Trophoblast cell (in vitro differentiated cells and primary cell): ENCODE results near the gene RPS6KA4. TPM values are rescaled to one million over a fixed set of nuclear protein-coding genes. Genes with fewer than 3 reads are reported as not detected.

ENCODE experiments used
- DNase-seq, 2 donors: peaks; one replicate each; pipeline ENCODE4 v3.0.0-alpha.2; 2016
- H2AFZ ChIP-seq: 2 replicates; pipeline ENCODE4 v1.6.1; 2013; ENCODE audit warnings: low read length, moderate library complexity, mild to moderate bottlenecking; ENCODE audit not compliant: insufficient read depth, poor library complexity
- H2AK5ac ChIP-seq: 2 replicates; pipeline ENCODE4 v1.6.1; 2013; ENCODE audit warnings: mild to moderate bottlenecking, low read length
- H2BK120ac ChIP-seq: 2 replicates; pipeline ENCODE4 v1.6.1; 2013; ENCODE audit warnings: low read length, mild to moderate bottlenecking, moderate library complexity; ENCODE audit not compliant: insufficient read depth, poor library complexity
- H2BK12ac ChIP-seq: 2 replicates; pipeline ENCODE4 v1.6.1; 2013; ENCODE audit warnings: mild to moderate bottlenecking, low read length, moderate library complexity
- H2BK5ac ChIP-seq: 2 replicates; pipeline ENCODE4 v1.6.1; 2013; ENCODE audit warnings: low read length, low read depth, moderate library complexity, mild to moderate bottlenecking; ENCODE audit not compliant: poor library complexity
- H3K14ac ChIP-seq: 2 replicates; pipeline ENCODE4 v1.6.1; 2013; ENCODE audit warnings: mild to moderate bottlenecking, low read length
- H3K18ac ChIP-seq: 2 replicates; pipeline ENCODE4 v1.6.1; 2013; ENCODE audit warnings: mild to moderate bottlenecking, low read length
- H3K23ac ChIP-seq: 2 replicates; pipeline ENCODE4 v1.6.1; 2013; ENCODE audit warnings: low read length
- H3K27ac ChIP-seq: 2 replicates; pipeline ENCODE4 v1.5.1; 2013; ENCODE audit warnings: low read depth, mild to moderate bottlenecking, inconsistent platforms, low read length, moderate library complexity
- H3K27me3 ChIP-seq: 2 replicates; pipeline ENCODE4 v1.6.1; 2013; ENCODE audit warnings: inconsistent platforms, mild to moderate bottlenecking, low read length, moderate library complexity; ENCODE audit not compliant: insufficient read depth
- H3K36me3 ChIP-seq, 2 experiments: 1 replicate in 1 of 2; 2 replicates in 1 of 2; pipeline ENCODE4 v1.6.1; 2013; ENCODE audit warnings: low read length in 2 of 2, mild to moderate bottlenecking in 2 of 2, moderate library complexity in 1 of 2; ENCODE audit not compliant: insufficient read depth in 2 of 2, control insufficient read depth in 1 of 2
- H3K4ac ChIP-seq: 2 replicates; pipeline ENCODE4 v1.6.1; 2013; ENCODE audit warnings: low read depth, mild to moderate bottlenecking, low read length, moderate library complexity
- H3K4me1 ChIP-seq, 2 experiments: 1 replicate in 1 of 2; 2 replicates in 1 of 2; pipeline ENCODE4 v1.6.1; 2013; ENCODE audit warnings: low read length in 2 of 2, mild to moderate bottlenecking in 2 of 2, moderate library complexity in 1 of 2; ENCODE audit not compliant: insufficient read depth in 2 of 2, control insufficient read depth in 1 of 2
- H3K4me2 ChIP-seq: 2 replicates; pipeline ENCODE4 v1.6.1; 2013; ENCODE audit warnings: inconsistent platforms, mild to moderate bottlenecking, low read length, moderate library complexity
- H3K4me3 ChIP-seq: 2 replicates; pipeline ENCODE4 v1.5.1; 2013; ENCODE audit warnings: mild to moderate bottlenecking, low read depth, low read length, inconsistent platforms
- H3K79me1 ChIP-seq: one replicate; pipeline ENCODE4 v1.6.1; 2013; ENCODE audit warnings: low read length
- H3K79me2 ChIP-seq: 2 replicates; pipeline ENCODE4 v1.6.1; 2013; ENCODE audit warnings: low read length, mild to moderate bottlenecking; ENCODE audit not compliant: control insufficient read depth, insufficient read depth, poor library complexity
- H3K9ac ChIP-seq: 2 replicates; pipeline ENCODE4 v1.6.1; 2013; ENCODE audit warnings: mild to moderate bottlenecking, low read length
- H3K9me3 ChIP-seq: 2 replicates; pipeline ENCODE4 v1.6.1; 2013; ENCODE audit warnings: low read depth, mild to moderate bottlenecking, control low read depth, inconsistent platforms, low read length; ENCODE audit not compliant: insufficient read depth
- H4K12ac ChIP-seq: 2 replicates; pipeline ENCODE4 v1.6.1; 2013; ENCODE audit warnings: low read depth, mild to moderate bottlenecking, low read length, moderate library complexity
- H4K8ac ChIP-seq: 2 replicates; pipeline ENCODE4 v1.6.1; 2013; ENCODE audit warnings: low read depth, mild to moderate bottlenecking, low read length, moderate library complexity
- H4K91ac ChIP-seq: one replicate; pipeline ENCODE4 v1.6.1; 2013; ENCODE audit warnings: low read depth, mild to moderate bottlenecking, low read length, moderate library complexity
- WGBS: extraction: QIAGEN DNeasy Blood & Tissue Kit; methylation state at CpG from one replicate; pipeline ENCODE4 v1.1.7; 2013; ENCODE audit warnings: missing lambda C conversion rate; ENCODE audit not compliant: insufficient read length, insufficient coverage; ENCODE audit errors: extremely low coverage; 5-methylcytosine and 5-hydroxymethylcytosine counted together
- polyA plus RNA-seq: library from polyadenylated mRNA; stranded (reverse); fragments of 200-250 nt; gene quantifications from 2 replicates; pipeline ENCODE4 v1.2.3, GENCODE V29; 2013

RPS6KA4 gene
- 23.3 and 25.4 TPM in 2 replicates for polyA plus RNA-seq

- Histone ChIP-seq H3K23ac (no peak within 1 kb of the TSS), H2AFZ (peak within 1 kb of the TSS; percentile 89), H4K12ac (peak within 1 kb of the TSS; percentile 90), H4K8ac (peak within 1 kb of the TSS; percentile 92), H3K27ac (peak within 1 kb of the TSS; percentile 82), H3K36me3 (peaks cover 27 to 33% of the 10 kb centered on the region in 2 experiments), H2BK5ac (peak within 1 kb of the TSS; percentile 89), H3K9me3 (peaks cover 3% of the 10 kb centered on the region), H3K14ac (peak within 1 kb of the TSS; percentile 99), H3K79me2 (peaks cover 11% of the 10 kb centered on the region), H2BK12ac (peak within 1 kb of the TSS; percentile 31), H3K4me2 (peak within 1 kb of the TSS; percentile 90), H3K27me3 (no peaks in the 10 kb centered on the region), H3K9ac (peak within 1 kb of the TSS; percentile 96), H2AK5ac (peak within 1 kb of the TSS; percentile 96), H3K4me1 (peaks cover 37 to 41% of the 10 kb centered on the region in 2 experiments), H3K4me3 (peak within 1 kb of the TSS; percentile 93), H3K4ac (peak within 1 kb of the TSS; percentile 96), H4K91ac (peak within 1 kb of the TSS; percentile 98), H3K79me1 (peaks cover 29% of the 10 kb centered on the region), H3K18ac (peak within 1 kb of the TSS; percentile 89), H2BK120ac (peak within 1 kb of the TSS; percentile 87)
- no CpG with 5 or more reads among the region's 70 CpGs for WGBS
- peak; percentile 88 to 91 for DNase-seq
Observed at GRCh38 chr11:64358907-64359711, at the start of gene RPS6KA4. Gene RPS6KA4, plus strand, starts transcription at chr11:64359162. Its CDS starts 74 bp downstream, at chr11:64359236.

GRCh38 chr11:64312947-64313346 is 46.0 kb upstream of the RPS6KA4 start:
- H4K91ac ChIP-seq: no peak overlapping the region
- H3K9me3 ChIP-seq: peaks cover 2% of the 10 kb centered on the region
- no peak overlapping the region for H2AK5ac ChIP-seq
- no peak overlapping the region for H3K18ac ChIP-seq
- no peak for DNase-seq
- no peak overlapping the region for H3K4me2 ChIP-seq
- H2BK5ac ChIP-seq: no peak overlapping the region
- H3K27me3 ChIP-seq: no peaks in the 10 kb centered on the region
- no peak overlapping the region for H3K14ac ChIP-seq
- no peak overlapping the region for H2BK120ac ChIP-seq
- H2BK12ac ChIP-seq: no peak overlapping the region
- no peak overlapping the region for H3K4me3 ChIP-seq
- no peak overlapping the region for H3K4ac ChIP-seq
- H3K79me2 ChIP-seq: peaks cover 4% of the 10 kb centered on the region
- no peak overlapping the region for H3K9ac ChIP-seq
- H3K36me3 ChIP-seq: peaks cover 34 to 40% of the 10 kb centered on the region in 2 experiments
- peaks cover 9 to 10% of the 10 kb centered on the region in 2 experiments for H3K4me1 ChIP-seq
- no CpG with 5 or more reads among the region's 10 CpGs for WGBS
- H3K79me1 ChIP-seq: peaks cover 9% of the 10 kb centered on the region
- no peak overlapping the region for H2AFZ ChIP-seq
- H4K8ac ChIP-seq: no peak overlapping the region
- H3K27ac ChIP-seq: no peak overlapping the region
- no peak overlapping the region for H3K23ac ChIP-seq
- H4K12ac ChIP-seq: peak overlapping the region; percentile 51

- H4K91ac ChIP-seq: no peak overlapping the region
- peaks cover 2% of the 10 kb centered on the region for H3K9me3 ChIP-seq
- no peak overlapping the region for H2AK5ac ChIP-seq
- H3K36me3 ChIP-seq: peaks cover 34 to 37% of the 10 kb centered on the region in 2 experiments
- H3K9ac ChIP-seq: no peak overlapping the region
- H3K79me2 ChIP-seq: peaks cover 9% of the 10 kb centered on the region
- no peak overlapping the region for H2BK120ac ChIP-seq
- H3K18ac ChIP-seq: no peak overlapping the region
- H3K4me2 ChIP-seq: no peak overlapping the region
- H3K14ac ChIP-seq: no peak overlapping the region
- no peak overlapping the region for H3K4me3 ChIP-seq
- no CpG with 5 or more reads among the region's 18 CpGs for WGBS
- no peaks in the 10 kb centered on the region for H3K27me3 ChIP-seq
- H2BK12ac ChIP-seq: no peak overlapping the region
- H2AFZ ChIP-seq: no peak overlapping the region
- DNase-seq: no peak
- H3K79me1 ChIP-seq: peaks cover 14% of the 10 kb centered on the region
- no peak overlapping the region for H2BK5ac ChIP-seq
- no peak overlapping the region for H4K12ac ChIP-seq
- H4K8ac ChIP-seq: no peak overlapping the region
- H3K4ac ChIP-seq: no peak overlapping the region
- H3K27ac ChIP-seq: no peak overlapping the region
- no peak overlapping the region for H3K23ac ChIP-seq
- peaks cover 9 to 10% of the 10 kb centered on the region in 2 experiments for H3K4me1 ChIP-seq
Observed at GRCh38 chr11:64313491-64314145, 45.3 kb upstream of the RPS6KA4 start.

GRCh38 chr11:64314146-64314804 is 44.7 kb upstream of the RPS6KA4 start:
- H2BK5ac ChIP-seq: no peak overlapping the region
- H3K36me3 ChIP-seq: peaks cover 34 to 37% of the 10 kb centered on the region in 2 experiments
- no peak overlapping the region for H3K4me2 ChIP-seq
- H3K27ac ChIP-seq: no peak overlapping the region
- DNase-seq: no peak
- no peak overlapping the region for H3K9ac ChIP-seq
- no peaks in the 10 kb centered on the region for H3K27me3 ChIP-seq
- H4K8ac ChIP-seq: no peak overlapping the region
- WGBS: no CpG with 5 or more reads among the region's 19 CpGs
- no peak overlapping the region for H2BK120ac ChIP-seq
- peaks cover 9 to 14% of the 10 kb centered on the region in 2 experiments for H3K4me1 ChIP-seq
- no peak overlapping the region for H3K14ac ChIP-seq
- no peak overlapping the region for H3K4ac ChIP-seq
- H3K4me3 ChIP-seq: no peak overlapping the region
- H2BK12ac ChIP-seq: no peak overlapping the region
- no peak overlapping the region for H4K12ac ChIP-seq
- no peak overlapping the region for H2AFZ ChIP-seq
- peaks cover 9% of the 10 kb centered on the region for H3K79me2 ChIP-seq
- H3K9me3 ChIP-seq: peaks cover 2% of the 10 kb centered on the region
- no peak overlapping the region for H4K91ac ChIP-seq
- H3K18ac ChIP-seq: no peak overlapping the region
- H3K23ac ChIP-seq: no peak overlapping the region
- H3K79me1 ChIP-seq: peaks cover 16% of the 10 kb centered on the region
- no peak overlapping the region for H2AK5ac ChIP-seq
